Activated naive CD4-positive, alpha-beta T cell treated with anti-CD3 and anti-CD28 coated beads for 36 hours (primary cell): Measurements from ENCODE around the gene CSNK1D. TPM values are rescaled to one million over a fixed set of nuclear protein-coding genes. Genes with fewer than 3 reads are reported as not detected.
A peak's percentile ranks its signal among the peaks of the same experiment; 100 is the strongest.

Experiments
- CTCF ChIA-PET: fragments of 350-600 bp; sonication (Branson Sonifier 250); formaldehyde crosslinking; loops from one replicate; lab custom pipeline; 2021; ENCODE audit warnings: antibody characterized with exemption; lab: Charles Lee
- DNase-seq: peaks from one replicate; pipeline ENCODE4 v3.0.0-alpha.2; 2020
- H3K27ac Mint-ChIP-seq: one replicate; pipeline ENCODE4 v1.8.0; 2021; ENCODE audit warnings: mild to moderate bottlenecking, mixed read lengths
- H3K27me3 Mint-ChIP-seq: one replicate; pipeline ENCODE4 v1.8.0; 2021; ENCODE audit warnings: low read depth, mixed read lengths
- H3K36me3 Mint-ChIP-seq: one replicate; pipeline ENCODE4 v1.8.0; 2021; ENCODE audit warnings: low read depth, mixed read lengths
- H3K4me1 Mint-ChIP-seq: one replicate; pipeline ENCODE4 v1.8.0; 2021; ENCODE audit warnings: low read depth, mixed read lengths
- H3K4me3 Mint-ChIP-seq: one replicate; pipeline ENCODE4 v1.8.0; 2021; ENCODE audit warnings: mild to moderate bottlenecking, moderate library complexity, mixed read lengths
- H3K9me3 Mint-ChIP-seq: one replicate; pipeline ENCODE4 v1.8.0; 2021; ENCODE audit warnings: mixed read lengths
- intact Hi-C: fragments of 100-400 bp; cut with micrococcal nuclease; formaldehyde crosslinking; loops from one replicate; pipeline ENCODE4 v1.15.1; 2023
- total RNA-seq, 2 experiments: library from RNA; stranded (reverse); gene quantifications; one replicate each; pipeline ENCODE4 v1.2.3, GENCODE V29; 2021

The CSNK1D gene
- total RNA-seq, 2 experiments from 2014 or later = 99.8 to 100 TPM

DNA sequence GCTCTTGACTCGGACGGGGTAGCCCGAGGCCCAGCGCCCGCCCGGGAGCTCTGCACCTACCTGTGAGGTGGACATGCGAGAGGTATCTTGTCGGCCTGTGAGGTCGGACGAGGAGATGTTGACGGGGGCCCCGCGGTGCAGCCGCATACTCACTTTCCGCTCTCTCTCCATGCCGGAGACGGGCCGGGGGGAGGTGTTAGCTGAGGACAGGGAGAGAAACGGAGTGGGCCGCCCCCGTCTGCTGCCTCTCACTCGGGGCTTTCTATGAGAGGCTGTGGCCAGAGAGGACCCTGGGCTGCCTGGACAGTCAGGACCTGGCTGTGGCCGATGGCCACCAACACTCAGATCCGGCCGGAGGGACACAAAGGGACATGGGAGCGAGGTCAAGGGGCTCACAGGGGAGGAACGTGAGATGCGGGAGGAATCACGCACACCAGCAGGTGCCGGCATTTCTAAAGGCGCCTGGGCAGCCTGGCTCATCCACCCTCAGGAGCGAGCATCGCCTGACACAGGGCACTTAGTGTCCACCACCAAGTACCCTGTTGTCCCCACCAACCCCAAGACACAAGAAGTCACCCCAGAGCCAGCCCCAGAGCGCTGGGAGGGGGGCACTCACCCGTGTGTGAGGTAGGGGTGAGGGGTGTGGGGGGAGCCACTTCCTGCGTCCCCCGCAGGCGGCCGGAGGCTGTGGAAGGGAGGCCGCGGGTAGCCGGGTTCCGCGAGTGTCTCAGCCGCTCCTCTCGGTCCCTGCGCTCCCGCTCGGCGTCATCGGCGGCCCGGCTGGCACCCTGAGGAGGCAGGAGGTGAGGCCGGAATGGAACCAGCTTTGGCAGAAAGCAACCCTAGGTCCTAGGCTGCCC, 24.5 kb downstream of the CSNK1D start:
- CTCF ChIA-PET = no interaction called here
- H3K4me1 Mint-ChIP-seq = peaks cover 11% of the 10 kb centered on the region
- no peaks in the 10 kb centered on the region for H3K9me3 Mint-ChIP-seq
- H3K36me3 Mint-ChIP-seq = peaks cover 54% of the 10 kb centered on the region
- H3K27me3 Mint-ChIP-seq = no peaks in the 10 kb centered on the region
- H3K27ac Mint-ChIP-seq = no peak overlapping the region
- H3K4me3 Mint-ChIP-seq = no peak overlapping the region
- DNase-seq = no peak
- intact Hi-C loops = no loop called here

DNA sequence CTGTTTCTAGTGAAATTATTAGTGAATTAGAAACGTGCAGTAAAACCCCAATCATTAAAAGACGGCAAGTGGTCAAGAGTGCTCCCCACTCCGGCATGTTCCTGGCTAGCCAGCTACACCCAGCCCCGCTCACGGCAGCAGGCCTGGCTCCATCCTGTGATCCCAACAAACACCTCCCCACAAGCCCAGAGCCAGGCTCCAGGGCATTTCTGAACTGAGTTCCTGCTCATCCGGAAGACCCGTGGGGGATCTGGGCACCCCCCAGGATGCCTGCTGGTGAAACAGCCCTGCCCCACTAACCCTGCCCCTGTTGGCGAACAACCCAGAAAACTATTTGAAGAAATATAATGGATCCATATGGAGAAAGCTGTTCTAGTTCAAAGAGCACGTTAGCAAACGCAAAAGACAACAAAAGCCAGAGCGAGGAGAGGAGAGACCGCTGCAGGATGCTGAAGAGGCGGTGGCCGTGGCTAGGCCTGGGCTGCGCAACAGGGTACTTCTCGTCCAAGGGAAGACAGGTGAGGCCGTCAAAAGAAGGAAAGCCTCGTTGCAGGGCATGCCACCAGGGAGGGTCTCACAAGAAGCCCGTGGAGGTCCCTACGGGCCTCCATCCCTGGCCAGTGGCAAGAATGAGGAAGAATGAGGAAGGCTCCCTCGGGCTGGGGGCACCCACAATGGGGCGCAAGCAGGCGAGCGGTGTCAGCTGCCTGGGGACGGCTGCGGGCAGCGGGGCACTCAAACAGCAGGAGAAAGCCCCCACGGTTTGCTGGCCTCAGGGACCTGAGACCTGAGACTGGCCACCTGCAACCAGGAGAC, 25.4 kb downstream of the CSNK1D start:
- Mint-ChIP-seq H3K4me3 (no peak overlapping the region), H3K36me3 (peaks cover 54% of the 10 kb centered on the region), H3K27ac (no peak overlapping the region), H3K4me1 (peaks cover 11% of the 10 kb centered on the region), H3K9me3 (no peaks in the 10 kb centered on the region), H3K27me3 (no peaks in the 10 kb centered on the region)
- no peak for DNase-seq
- CTCF ChIA-PET = no interaction called here
- intact Hi-C loops = no loop called here

DNA sequence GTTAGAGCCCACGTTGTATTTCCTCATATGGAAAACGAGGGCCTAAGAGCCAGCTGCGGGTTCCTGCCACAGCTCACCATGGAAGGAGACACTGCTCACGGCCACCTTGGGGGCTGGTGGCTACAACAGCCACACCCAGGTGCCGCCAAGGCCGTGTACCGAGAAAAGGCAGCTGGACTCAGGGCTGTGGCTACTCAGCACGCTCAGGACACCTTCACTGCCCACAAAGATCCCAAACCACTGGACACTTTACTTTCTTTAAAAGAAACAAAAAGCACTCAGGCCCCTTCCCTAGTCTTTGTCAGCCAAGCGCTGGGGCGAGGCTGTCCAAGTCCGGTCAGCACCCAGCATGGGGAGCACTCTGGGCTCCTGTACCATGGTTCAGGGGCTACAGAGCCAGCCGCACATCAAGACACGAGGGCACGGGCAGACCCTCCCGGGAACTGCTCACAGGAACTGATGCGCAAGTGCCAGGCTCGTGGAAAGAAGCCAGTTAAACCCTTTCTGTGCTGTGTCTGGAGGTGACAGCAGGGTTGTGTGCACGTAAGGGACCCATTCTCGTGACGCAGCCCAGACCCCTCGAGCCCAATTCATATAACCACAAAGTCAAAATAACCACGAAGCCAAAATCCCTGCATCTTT, 26.2 kb downstream of the CSNK1D start:
- no peak overlapping the region for H3K27ac Mint-ChIP-seq
- H3K36me3 Mint-ChIP-seq = peaks cover 48% of the 10 kb centered on the region
- no peak overlapping the region for H3K4me3 Mint-ChIP-seq
- no peaks in the 10 kb centered on the region for H3K9me3 Mint-ChIP-seq
- intact Hi-C loops = no loop called here
- no peak for DNase-seq
- H3K27me3 Mint-ChIP-seq = no peaks in the 10 kb centered on the region
- H3K4me1 Mint-ChIP-seq = peaks cover 15% of the 10 kb centered on the region
- CTCF ChIA-PET = no interaction called here

DNA sequence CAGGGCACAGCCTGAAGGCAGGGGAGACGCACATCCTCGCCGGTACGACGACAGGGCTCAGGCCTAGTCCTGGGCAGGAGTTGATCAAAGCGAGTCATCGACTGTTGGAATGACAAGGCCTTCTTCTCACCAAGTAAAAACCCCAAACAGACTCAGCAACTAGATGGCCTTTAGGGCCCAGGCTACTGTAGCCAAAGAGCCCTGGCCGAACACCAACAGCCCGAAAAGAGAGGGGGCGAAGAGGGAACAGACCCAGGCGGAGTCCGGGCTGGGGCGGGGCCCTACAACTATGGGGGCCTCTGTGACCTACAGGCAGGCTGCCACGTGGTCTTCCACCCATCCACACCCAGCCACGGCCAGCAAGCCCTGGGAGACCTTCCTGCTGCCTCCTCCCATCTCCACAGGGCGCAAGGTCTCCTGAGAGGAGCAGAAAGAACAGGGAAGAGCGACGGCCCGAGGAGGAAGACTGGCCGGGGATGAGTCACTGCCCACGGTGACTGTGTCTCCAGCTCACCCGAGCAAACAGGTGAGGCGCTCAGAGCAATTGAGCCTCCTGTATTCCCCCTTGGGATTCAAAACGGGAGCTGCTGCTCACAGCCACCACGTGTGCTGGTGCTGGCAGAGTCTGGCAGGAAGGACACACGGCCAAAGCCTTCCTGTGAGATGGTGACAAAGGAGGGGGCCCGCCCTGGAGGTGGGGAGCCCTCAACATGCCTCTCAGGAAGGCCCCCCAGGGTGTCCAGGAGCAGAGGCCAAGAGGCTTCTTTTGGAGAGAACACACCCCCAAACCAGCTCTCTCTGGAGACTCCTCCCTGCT, 26.9 kb downstream of the CSNK1D start:
- Mint-ChIP-seq H3K4me1 (peaks cover 22% of the 10 kb centered on the region), H3K27me3 (no peaks in the 10 kb centered on the region), H3K27ac (peak overlapping the region; percentile 75), H3K4me3 (no peak overlapping the region), H3K9me3 (no peaks in the 10 kb centered on the region), H3K36me3 (peaks cover 43% of the 10 kb centered on the region)
- DNase-seq = no peak
- intact Hi-C loops = no loop called here
- CTCF ChIA-PET = no interaction called here

DNA sequence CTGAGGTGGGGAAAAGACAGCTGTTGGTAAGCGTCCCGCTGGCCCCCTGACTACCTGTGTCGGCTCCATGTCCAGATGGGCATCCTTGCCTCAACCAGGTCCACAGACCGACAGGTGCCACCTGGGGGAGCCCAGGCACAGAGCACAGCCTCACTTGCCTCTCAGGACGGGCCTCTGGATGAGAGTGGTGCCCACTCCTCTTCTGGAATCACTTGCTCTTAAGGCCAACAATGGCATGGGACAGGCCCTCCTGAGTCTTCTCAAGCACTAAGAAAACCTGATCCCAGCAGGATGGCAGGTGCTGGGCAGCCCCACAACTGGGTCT, 27.5 kb downstream of the CSNK1D start:
- intact Hi-C loops = no loop called here
- peak overlapping the region; percentile 75 for H3K27ac Mint-ChIP-seq
- DNase-seq = no peak
- H3K4me1 Mint-ChIP-seq = peaks cover 27% of the 10 kb centered on the region
- CTCF ChIA-PET = no interaction called here
- H3K36me3 Mint-ChIP-seq = peaks cover 37% of the 10 kb centered on the region
- no peaks in the 10 kb centered on the region for H3K9me3 Mint-ChIP-seq
- H3K4me3 Mint-ChIP-seq = no peak overlapping the region
- no peaks in the 10 kb centered on the region for H3K27me3 Mint-ChIP-seq

DNA sequence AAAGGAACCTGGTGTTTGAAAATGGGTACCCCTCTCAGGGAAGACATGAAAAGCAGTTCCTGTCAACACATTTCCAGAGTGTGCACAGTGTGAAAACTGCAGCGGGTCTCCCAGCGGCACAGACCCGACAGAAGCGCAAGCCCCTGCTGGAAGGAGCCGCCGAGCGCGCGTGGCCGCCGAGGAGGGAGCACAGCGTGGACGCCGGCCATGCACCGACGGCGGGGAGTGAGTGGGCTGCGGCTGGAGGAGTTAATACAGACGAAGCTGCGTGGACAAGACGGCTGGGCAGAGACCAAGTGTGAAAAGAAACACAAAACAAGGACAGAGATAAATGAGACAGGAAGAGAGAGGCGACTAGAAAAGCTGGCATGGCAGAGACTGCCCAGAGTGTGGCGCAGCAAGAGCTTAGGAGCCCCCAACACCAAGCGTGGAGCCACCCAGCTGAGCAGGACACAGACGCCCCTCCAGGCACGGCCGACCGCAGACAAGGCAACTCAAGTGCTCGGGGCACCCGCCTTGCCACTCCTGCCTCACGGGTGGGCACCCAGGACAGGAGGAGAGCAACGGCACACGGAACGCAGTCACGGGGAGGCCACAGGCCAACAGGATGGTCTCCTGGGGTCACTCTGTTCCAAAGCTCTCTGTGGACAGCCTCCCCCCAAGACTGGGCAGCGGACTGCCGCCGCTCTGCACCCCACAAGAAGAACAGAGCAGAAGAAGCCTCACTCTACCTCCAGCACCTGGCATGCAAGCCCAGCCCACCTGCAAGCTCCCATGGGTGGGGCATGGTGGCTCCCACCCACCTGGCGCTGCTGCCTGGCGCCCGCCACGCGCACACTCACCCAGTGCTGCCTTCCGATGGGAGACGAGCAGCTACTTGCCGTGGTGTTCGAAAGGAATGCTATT, 28.1 kb downstream of the CSNK1D start:
- DNase-seq = no peak
- intact Hi-C loops = loop anchor here (2.0 kb wide), 1 partner anchor 53 kb away; no protein-coding TSS in a partner anchor
- CTCF ChIA-PET = interaction anchor here (0.7 to 1.1 kb wide), 2 partner anchors 9 to 105 kb away, joined by 3 to 4 read pairs; no protein-coding TSS in a partner anchor
- H3K27me3 Mint-ChIP-seq = no peaks in the 10 kb centered on the region
- peaks cover 38% of the 10 kb centered on the region for H3K36me3 Mint-ChIP-seq
- no peak overlapping the region for H3K4me3 Mint-ChIP-seq
- H3K4me1 Mint-ChIP-seq = peaks cover 33% of the 10 kb centered on the region
- no peak overlapping the region for H3K27ac Mint-ChIP-seq
- no peaks in the 10 kb centered on the region for H3K9me3 Mint-ChIP-seq

DNA sequence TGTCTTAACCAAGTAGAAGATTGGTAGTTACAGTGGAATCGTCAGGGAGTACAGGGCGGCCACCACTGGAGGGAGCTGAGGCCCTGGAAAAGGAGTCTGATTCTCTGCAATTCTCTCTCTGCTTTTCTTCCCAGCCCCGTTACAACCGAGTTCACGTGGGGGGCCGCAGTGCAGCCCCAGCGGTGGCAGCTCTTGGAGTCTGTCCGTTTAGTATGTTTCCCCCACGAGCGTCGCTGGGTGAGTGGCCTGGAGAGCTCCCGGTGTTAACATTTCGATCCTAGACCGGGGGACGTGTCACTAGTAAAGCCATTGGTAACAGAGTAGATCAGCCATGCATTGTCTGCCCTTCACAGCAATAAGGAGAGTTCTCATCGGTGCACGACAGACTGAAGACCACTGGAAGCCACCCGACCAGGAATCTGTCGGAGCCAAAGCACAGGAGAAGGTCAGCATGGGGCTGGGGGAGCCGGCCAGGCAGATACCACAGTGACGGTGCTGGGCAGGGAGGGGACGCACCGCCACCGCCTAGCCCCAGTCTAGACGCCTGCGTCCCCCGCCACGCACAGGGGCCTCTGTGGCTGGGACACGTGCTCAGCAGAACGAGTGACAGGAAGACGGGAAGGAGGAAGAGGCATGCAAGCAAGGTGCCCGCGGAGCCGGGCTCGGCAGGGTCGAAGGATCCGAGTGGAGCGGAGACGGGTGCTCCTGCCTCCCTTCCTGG, 28.9 kb downstream of the CSNK1D start:
- CTCF ChIA-PET = interaction anchor here (0.7 to 1.1 kb wide), 2 partner anchors 9 to 106 kb away, joined by 3 to 4 read pairs; no protein-coding TSS in a partner anchor
- Mint-ChIP-seq H3K9me3 (no peaks in the 10 kb centered on the region), H3K36me3 (peaks cover 36% of the 10 kb centered on the region), H3K27me3 (no peaks in the 10 kb centered on the region), H3K27ac (peak overlapping the region; percentile 13), H3K4me1 (peaks cover 36% of the 10 kb centered on the region), H3K4me3 (no peak overlapping the region)
- intact Hi-C loops = loop anchor here (1.0 to 2.0 kb wide), 3 partner anchors 54 to 106 kb away; no protein-coding TSS in a partner anchor
- DNase-seq = peak; percentile 54

DNA sequence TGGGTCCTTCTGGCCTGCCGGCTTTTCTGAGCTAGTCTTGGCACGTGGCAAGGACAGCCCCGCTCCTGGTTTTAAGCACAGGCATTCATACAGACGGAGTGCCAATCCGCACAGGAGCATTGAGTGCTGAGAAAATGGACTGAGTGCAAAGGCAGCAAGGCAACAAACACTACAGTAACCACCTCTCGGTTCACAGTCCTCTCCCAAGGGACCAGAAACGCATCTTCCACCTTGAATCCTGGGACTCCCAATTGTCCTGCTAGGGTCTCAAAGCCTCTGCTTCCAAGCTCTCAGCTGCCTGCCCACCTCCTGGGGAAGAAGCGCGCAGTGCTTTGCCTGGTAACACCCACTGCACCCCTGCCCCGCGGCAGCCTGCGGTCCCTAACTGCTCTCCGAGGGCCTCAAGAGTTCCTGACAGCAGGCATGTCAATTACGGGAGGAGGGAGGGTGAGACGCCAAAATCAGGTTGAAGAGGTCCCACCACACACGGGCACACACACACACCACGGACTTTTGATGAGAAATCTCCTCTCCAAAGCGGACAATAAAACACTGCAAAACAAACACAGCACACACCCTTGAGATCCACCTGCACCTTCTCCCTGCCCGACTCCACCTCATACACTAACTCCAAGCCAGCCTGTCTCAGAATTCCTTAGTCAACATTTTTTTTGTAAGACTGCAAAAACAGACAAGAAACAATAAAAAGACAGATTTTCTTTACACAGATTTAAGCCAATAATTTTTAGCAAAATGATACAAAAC, 29.7 kb downstream of the CSNK1D start:
- Mint-ChIP-seq H3K4me1 (peaks cover 41% of the 10 kb centered on the region), H3K36me3 (peaks cover 34% of the 10 kb centered on the region), H3K27ac (no peak overlapping the region), H3K27me3 (no peaks in the 10 kb centered on the region), H3K9me3 (no peaks in the 10 kb centered on the region), H3K4me3 (no peak overlapping the region)
- intact Hi-C loops = loop anchor here (1.0 to 2.0 kb wide), 3 partner anchors 55 to 106 kb away; no protein-coding TSS in a partner anchor
- CTCF ChIA-PET = interaction anchor here (1.1 kb wide), 1 partner anchor 8 kb away, joined by 4 read pairs; no protein-coding TSS in a partner anchor
- DNase-seq = no peak

DNA sequence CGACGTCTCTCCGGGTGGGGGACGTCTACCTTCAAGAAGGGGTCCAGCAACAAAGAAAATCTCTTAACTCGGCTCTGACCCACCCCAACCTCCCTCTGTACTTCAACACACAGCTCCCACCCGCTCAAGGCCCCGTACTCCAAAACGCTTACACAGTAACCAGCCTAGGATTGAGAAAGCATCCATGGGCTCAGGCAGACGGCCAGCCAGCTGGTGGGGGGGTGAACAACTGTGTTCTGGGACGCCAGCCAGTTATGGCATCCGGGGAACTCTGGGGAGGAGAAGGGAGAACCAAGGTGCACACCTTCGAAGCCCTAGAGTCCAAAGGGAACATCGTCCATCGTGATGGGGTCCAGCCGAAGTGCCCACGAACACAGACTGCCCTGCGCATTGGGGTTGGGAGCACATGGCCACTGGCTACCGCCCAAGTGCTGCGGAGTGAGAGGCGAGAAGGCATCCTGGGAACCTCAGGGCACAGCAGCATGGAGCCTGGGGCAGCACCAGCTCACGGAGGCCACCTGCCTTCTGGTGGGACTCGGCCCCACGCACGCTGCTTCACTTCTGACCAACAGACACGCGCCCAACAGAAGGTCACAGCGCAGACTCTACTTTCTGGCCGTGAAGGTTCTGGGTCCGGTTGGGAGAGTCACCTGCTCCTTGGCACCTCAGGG, 30.4 kb downstream of the CSNK1D start:
- no peak for DNase-seq
- peaks cover 48% of the 10 kb centered on the region for H3K4me1 Mint-ChIP-seq
- H3K27ac Mint-ChIP-seq = peak overlapping the region; percentile 3
- H3K27me3 Mint-ChIP-seq = no peaks in the 10 kb centered on the region
- H3K36me3 Mint-ChIP-seq = peaks cover 31% of the 10 kb centered on the region
- no peak overlapping the region for H3K4me3 Mint-ChIP-seq
- no peaks in the 10 kb centered on the region for H3K9me3 Mint-ChIP-seq
- CTCF ChIA-PET = interaction anchor here (0.7 kb wide), 1 partner anchor 107 kb away, joined by 4 read pairs; no protein-coding TSS in a partner anchor
- intact Hi-C loops = no loop called here

DNA sequence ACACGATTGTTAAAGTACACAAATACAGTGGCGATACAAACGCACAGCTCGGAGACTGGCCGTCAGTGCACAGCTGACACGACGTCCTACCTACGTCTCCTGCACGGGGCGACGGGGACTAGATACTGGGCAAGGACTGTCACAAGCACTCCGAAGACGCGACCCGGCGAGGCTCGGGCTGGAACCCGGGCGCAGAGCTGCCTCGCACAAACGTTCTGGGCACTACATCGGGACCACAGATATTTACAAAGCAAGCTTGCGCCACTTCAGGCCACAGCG, 30.9 kb downstream of the CSNK1D start:
- no peaks in the 10 kb centered on the region for H3K27me3 Mint-ChIP-seq
- H3K27ac Mint-ChIP-seq = no peak overlapping the region
- DNase-seq = no peak
- H3K4me3 Mint-ChIP-seq = no peak overlapping the region
- CTCF ChIA-PET = interaction anchor here (0.7 kb wide), 1 partner anchor 108 kb away, joined by 4 read pairs; no protein-coding TSS in a partner anchor
- intact Hi-C loops = no loop called here
- H3K36me3 Mint-ChIP-seq = peaks cover 26% of the 10 kb centered on the region
- H3K4me1 Mint-ChIP-seq = peaks cover 45% of the 10 kb centered on the region
- H3K9me3 Mint-ChIP-seq = no peaks in the 10 kb centered on the region
